HFFc6 (cell line): ENCODE measurements around the gene ZNF787. TPM values are rescaled to one million over a fixed set of nuclear protein-coding genes. Genes with fewer than 3 reads are reported as not detected.
"Not testable (repeated sequence)": the region's sequence is repeated elsewhere in the genome, so short reads cannot be mapped to it uniquely, and the experiment has no call there.

Experiments
- DNase-seq: peaks from one replicate; pipeline ENCODE4 v3.0.0-alpha.2; 2018
- H3K27ac Mint-ChIP-seq: 2 replicates; pipeline ENCODE4 v1.8.0; 2020; ENCODE audit warnings: mild to moderate bottlenecking, mixed read lengths
- H3K27me3 Mint-ChIP-seq: 2 replicates; pipeline ENCODE4 v1.8.0; 2021; ENCODE audit warnings: mild to moderate bottlenecking, moderate library complexity, mixed read lengths; ENCODE audit not compliant: insufficient read depth
- H3K36me3 Mint-ChIP-seq: 2 replicates; pipeline ENCODE4 v1.8.0; 2021; ENCODE audit warnings: low read depth, mixed read lengths
- H3K4me1 Mint-ChIP-seq: 2 replicates; pipeline ENCODE4 v1.8.0; 2020; ENCODE audit warnings: low read depth, mixed read lengths
- H3K4me3 Mint-ChIP-seq: 2 replicates; pipeline ENCODE4 v1.8.0; 2020; ENCODE audit warnings: mild to moderate bottlenecking, moderate library complexity, mixed read lengths
- H3K9me3 Mint-ChIP-seq: 2 replicates; pipeline ENCODE4 v1.8.0; 2020; ENCODE audit warnings: mild to moderate bottlenecking, mixed read lengths
- total RNA-seq, 6 experiments: library from RNA; stranded (reverse); fragmentation: NEBNext Ultra II Directional; extraction: Animal tissue kit (Norgen Biotek cat#: 25700); gene quantifications; 2 replicates in 1 of 6; 3 replicates in 5 of 6; pipeline ENCODE4 v1.2.3, GENCODE V29; 2021
- TF ChIP-seq, protein P1 (sequence below): fragments of 200-600 bp; sonication (generic); IDR thresholded peaks from 2 replicates; pipeline ENCODE4 v1.5.0; 2021; ENCODE audit warnings: antibody characterized with exemption, mild to moderate bottlenecking

The ZNF787 gene
- total RNA-seq, 6 experiments from 2014 or later, result 28.5 to 31.5 (median 29.5) TPM

DNA sequence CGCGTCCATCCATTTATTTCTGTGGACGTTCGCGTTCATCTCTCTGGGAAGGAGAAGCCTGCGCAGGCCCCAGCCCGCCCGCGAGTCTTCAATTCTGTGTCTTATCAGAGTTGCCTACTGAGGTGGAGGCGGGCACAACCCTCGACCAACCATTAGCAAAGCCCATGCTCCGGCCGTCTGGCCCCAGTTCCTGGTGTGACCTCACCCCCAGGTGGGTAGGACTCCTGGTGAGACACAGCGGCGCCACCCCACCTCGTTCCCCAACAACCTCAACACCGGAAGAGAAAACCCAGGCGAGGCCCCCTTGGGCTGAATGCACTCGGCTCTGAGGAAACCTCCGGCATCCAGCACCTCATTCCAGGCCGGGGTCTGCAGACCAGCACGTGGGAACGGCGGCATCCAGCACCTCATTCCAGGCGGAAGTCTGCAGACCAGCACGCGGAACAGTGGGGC lies 14.7 kb downstream of the ZNF787 start:
- H3K4me3 Mint-ChIP-seq, result no peak overlapping the region
- H3K36me3 Mint-ChIP-seq, result peaks cover 10% of the 10 kb centered on the region
- TF ChIP-seq, protein P1, sequence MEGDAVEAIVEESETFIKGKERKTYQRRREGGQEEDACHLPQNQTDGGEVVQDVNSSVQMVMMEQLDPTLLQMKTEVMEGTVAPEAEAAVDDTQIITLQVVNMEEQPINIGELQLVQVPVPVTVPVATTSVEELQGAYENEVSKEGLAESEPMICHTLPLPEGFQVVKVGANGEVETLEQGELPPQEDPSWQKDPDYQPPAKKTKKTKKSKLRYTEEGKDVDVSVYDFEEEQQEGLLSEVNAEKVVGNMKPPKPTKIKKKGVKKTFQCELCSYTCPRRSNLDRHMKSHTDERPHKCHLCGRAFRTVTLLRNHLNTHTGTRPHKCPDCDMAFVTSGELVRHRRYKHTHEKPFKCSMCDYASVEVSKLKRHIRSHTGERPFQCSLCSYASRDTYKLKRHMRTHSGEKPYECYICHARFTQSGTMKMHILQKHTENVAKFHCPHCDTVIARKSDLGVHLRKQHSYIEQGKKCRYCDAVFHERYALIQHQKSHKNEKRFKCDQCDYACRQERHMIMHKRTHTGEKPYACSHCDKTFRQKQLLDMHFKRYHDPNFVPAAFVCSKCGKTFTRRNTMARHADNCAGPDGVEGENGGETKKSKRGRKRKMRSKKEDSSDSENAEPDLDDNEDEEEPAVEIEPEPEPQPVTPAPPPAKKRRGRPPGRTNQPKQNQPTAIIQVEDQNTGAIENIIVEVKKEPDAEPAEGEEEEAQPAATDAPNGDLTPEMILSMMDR, result no peak
- H3K9me3 Mint-ChIP-seq, result no peaks in the 10 kb centered on the region
- DNase-seq, result no peak
- peaks cover 7% of the 10 kb centered on the region for H3K27me3 Mint-ChIP-seq
- no peaks in the 10 kb centered on the region for H3K4me1 Mint-ChIP-seq
- no peak overlapping the region for H3K27ac Mint-ChIP-seq

DNA sequence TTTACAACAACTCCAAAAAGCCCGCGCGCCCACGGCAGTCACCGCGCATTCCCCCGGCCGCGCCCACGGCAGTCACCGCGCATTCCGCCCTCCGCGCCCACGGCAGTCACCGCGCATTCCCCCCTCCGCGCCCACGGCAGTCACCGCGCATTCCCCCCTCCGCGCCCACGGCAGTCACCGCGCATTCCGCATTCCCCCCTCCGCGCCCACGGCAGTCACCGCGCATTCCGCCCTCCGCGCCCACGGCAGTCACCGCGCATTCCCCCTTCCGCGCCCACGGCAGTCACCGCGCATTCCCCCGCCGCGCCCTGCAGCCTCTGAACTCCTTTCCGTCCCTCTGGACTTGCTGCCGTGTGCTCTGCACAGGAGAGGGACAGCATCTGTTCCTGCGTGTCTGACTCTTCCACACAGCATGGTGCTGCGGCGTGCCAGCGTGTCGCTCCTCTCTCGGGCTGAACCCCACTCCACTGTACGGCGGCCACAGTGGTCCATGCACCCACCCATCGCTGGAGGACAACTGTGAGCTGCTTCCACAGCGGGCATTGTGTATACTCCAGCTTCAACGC lies 15.2 kb downstream of the ZNF787 start:
- H3K4me3 Mint-ChIP-seq, H3K4me1 Mint-ChIP-seq, H3K27ac Mint-ChIP-seq, H3K9me3 Mint-ChIP-seq, H3K27me3 Mint-ChIP-seq, DNase-seq: not testable (repeated sequence)
- peaks cover 15% of the 10 kb centered on the region for H3K36me3 Mint-ChIP-seq

DNA sequence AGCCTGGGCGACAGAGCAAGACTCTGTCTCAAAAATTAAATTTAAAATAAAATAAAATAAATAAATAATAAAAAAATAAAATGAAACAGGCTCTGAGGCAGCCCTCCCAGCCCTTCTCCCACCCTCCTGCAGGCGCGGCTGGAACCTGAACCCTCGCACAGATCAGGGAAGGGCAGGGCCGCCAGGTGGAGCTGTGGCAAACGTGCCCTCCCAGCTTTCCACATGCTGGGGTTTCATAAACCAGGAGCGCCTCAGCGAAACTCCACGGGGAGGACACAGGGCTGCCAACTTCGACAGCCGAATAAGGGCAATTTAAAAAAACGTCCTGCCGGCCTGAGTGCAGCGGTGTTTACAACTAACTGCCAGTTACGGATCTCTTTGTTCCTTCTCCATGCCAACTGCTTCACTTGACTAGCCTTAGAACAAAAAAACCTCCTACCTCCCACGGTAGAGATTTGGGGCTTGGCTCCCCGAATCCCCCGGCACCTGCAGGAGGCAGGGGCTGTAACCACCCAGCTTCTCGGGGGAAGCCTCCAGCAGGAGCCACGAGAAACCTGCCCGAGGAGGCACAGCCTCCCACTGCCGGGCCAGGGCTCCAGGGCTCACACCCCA lies 15.9 kb downstream of the ZNF787 start:
- Mint-ChIP-seq H3K36me3 (peaks cover 15% of the 10 kb centered on the region), H3K4me3 (no peak overlapping the region), H3K9me3 (no peaks in the 10 kb centered on the region), H3K27ac (no peak overlapping the region), H3K27me3 (peaks cover 7% of the 10 kb centered on the region), H3K4me1 (no peaks in the 10 kb centered on the region)
- no peak for DNase-seq
- TF ChIP-seq, protein P1, result no peak

DNA sequence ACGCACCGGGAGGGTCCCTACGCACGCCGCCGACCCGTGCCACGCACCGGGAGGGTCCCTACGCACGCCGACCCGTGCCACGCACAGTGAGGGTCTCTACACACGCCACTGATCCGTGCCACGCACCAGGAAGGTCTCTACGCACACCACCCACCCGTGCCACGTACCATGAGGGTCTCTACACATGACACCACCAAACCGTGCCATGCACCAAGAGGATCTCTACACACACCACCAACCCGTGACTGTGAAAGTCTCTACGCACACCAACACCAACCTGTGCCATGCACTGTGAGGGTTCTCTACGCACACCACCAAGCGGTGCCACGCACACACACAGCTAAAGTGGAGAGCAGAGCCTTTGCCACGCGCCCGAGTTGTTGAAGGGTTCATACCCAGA lies 16.7 kb downstream of the ZNF787 start:
- no peak for DNase-seq
- Mint-ChIP-seq H3K27ac (no peak overlapping the region), H3K36me3 (peaks cover 15% of the 10 kb centered on the region), H3K4me3 (no peak overlapping the region), H3K4me1 (no peaks in the 10 kb centered on the region), H3K27me3 (peaks cover 7% of the 10 kb centered on the region), H3K9me3 (no peaks in the 10 kb centered on the region)
- TF ChIP-seq, protein P1, result no peak

DNA sequence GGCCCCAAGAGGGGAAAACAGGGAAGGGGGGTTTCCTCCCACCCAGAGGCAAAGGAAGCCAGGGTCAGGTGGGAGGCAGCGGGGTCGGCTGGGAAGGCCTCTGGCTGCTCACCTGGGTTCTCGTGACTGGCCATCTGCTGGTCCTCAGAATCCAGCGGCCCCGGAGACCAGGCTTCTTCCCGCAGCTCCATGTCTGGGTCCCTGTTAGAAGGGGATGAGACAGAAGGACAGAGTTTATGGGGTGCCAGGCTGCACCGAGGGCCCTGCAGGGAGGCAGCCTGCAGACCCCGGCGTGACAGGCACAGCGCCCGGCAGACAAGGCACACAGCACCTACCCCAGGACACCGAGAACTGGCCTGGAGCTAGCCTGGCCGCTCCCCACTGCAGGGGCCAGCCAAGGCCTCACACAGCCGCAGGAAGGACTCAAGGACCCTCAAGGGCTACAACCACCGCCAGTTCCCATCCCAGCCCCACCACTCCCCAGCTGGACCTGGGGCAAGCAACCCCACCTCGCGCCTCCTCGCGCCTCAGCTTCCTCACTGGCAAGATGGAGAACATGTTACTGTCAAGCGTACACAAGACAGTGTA lies 18.0 kb downstream of the ZNF787 start:
- H3K9me3 Mint-ChIP-seq, result no peaks in the 10 kb centered on the region
- DNase-seq, result no peak
- peaks cover 11% of the 10 kb centered on the region for H3K36me3 Mint-ChIP-seq
- peaks cover 2% of the 10 kb centered on the region for H3K27me3 Mint-ChIP-seq
- TF ChIP-seq, protein P1, result no peak
- no peak overlapping the region for H3K27ac Mint-ChIP-seq
- no peaks in the 10 kb centered on the region for H3K4me1 Mint-ChIP-seq
- no peak overlapping the region for H3K4me3 Mint-ChIP-seq
